Stimulated activated naive CD8-positive, alpha-beta T cell treated with anti-CD3 and anti-CD28 coated beads, Interleukin-15, Interleukin-2, amounts not matched to agents 100 ng/mL and 50 ng/mL, for 24 hours (primary cell): ENCODE measurements around the gene PSEN1.

ENCODE experiments used
- H3K27ac Mint-ChIP-seq: one replicate; pipeline ENCODE4 v1.8.0; 2021; ENCODE audit warnings: mild to moderate bottlenecking, mixed read lengths
- H3K27me3 Mint-ChIP-seq: one replicate; pipeline ENCODE4 v1.8.0; 2021; ENCODE audit warnings: mixed read lengths
- H3K36me3 Mint-ChIP-seq: one replicate; pipeline ENCODE4 v1.8.0; 2021; ENCODE audit warnings: low read depth, mixed read lengths
- H3K4me1 Mint-ChIP-seq: one replicate; pipeline ENCODE4 v1.8.0; 2021; ENCODE audit warnings: low read depth, mixed read lengths
- H3K4me3 Mint-ChIP-seq: one replicate; pipeline ENCODE4 v1.8.0; 2021; ENCODE audit warnings: mild to moderate bottlenecking, mixed read lengths
- H3K9me3 Mint-ChIP-seq: one replicate; pipeline ENCODE4 v1.8.0; 2021; ENCODE audit warnings: mixed read lengths

PSEN1 gene

GRCh38 chr14:73246387-73247150 lies 110.3 kb downstream of the PSEN1 start:
- Mint-ChIP-seq H3K27me3 (peaks cover 42% of the 10 kb centered on the region), H3K9me3 (no peaks in the 10 kb centered on the region), H3K4me3 (peak overlapping the region; percentile 77), H3K27ac (no peak overlapping the region), H3K36me3 (no peaks in the 10 kb centered on the region), H3K4me1 (peaks cover 38% of the 10 kb centered on the region)

GRCh38 chr14:73248108-73248868 lies 112.0 kb downstream of the PSEN1 start:
- H3K27me3 Mint-ChIP-seq = peaks cover 30% of the 10 kb centered on the region
- H3K27ac Mint-ChIP-seq = no peak overlapping the region
- H3K4me1 Mint-ChIP-seq = peaks cover 26% of the 10 kb centered on the region
- no peaks in the 10 kb centered on the region for H3K36me3 Mint-ChIP-seq
- H3K4me3 Mint-ChIP-seq = no peak overlapping the region
- H3K9me3 Mint-ChIP-seq = no peaks in the 10 kb centered on the region

- Mint-ChIP-seq H3K27me3 (peaks cover 23% of the 10 kb centered on the region), H3K4me1 (peaks cover 21% of the 10 kb centered on the region), H3K9me3 (no peaks in the 10 kb centered on the region), H3K36me3 (no peaks in the 10 kb centered on the region), H3K4me3 (no peak overlapping the region), H3K27ac (no peak overlapping the region)
These were observed 112.8 kb downstream of the PSEN1 start for GRCh38 chr14:73249108-73249507.

GRCh38 chr14:73249564-73250316 lies 113.4 kb downstream of the PSEN1 start:
- no peak overlapping the region for H3K4me3 Mint-ChIP-seq
- no peaks in the 10 kb centered on the region for H3K9me3 Mint-ChIP-seq
- no peaks in the 10 kb centered on the region for H3K36me3 Mint-ChIP-seq
- H3K27me3 Mint-ChIP-seq = peaks cover 17% of the 10 kb centered on the region
- H3K27ac Mint-ChIP-seq = no peak overlapping the region
- peaks cover 21% of the 10 kb centered on the region for H3K4me1 Mint-ChIP-seq

- Mint-ChIP-seq H3K36me3 (no peaks in the 10 kb centered on the region), H3K4me3 (no peak overlapping the region), H3K9me3 (no peaks in the 10 kb centered on the region)
These were observed 114.0 kb downstream of the PSEN1 start for GRCh38 chr14:73250317-73250713.

GRCh38 chr14:73250781-73251500 lies 114.6 kb downstream of the PSEN1 start:
- Mint-ChIP-seq H3K27me3 (peaks cover 11% of the 10 kb centered on the region), H3K27ac (no peak overlapping the region), H3K36me3 (no peaks in the 10 kb centered on the region), H3K4me3 (no peak overlapping the region), H3K4me1 (peaks cover 17% of the 10 kb centered on the region), H3K9me3 (no peaks in the 10 kb centered on the region)

More at GRCh38 chr14:73250317-73250713, 114.0 kb downstream of the PSEN1 start:
- Mint-ChIP-seq H3K27me3 (peaks cover 12% of the 10 kb centered on the region), H3K27ac (no peak overlapping the region), H3K4me1 (peaks cover 17% of the 10 kb centered on the region)

GRCh38 chr14:73251516-73252215 lies 115.4 kb downstream of the PSEN1 start:
- no peaks in the 10 kb centered on the region for H3K9me3 Mint-ChIP-seq

GRCh38 chr14:73252491-73253322 lies 116.4 kb downstream of the PSEN1 start:
- Mint-ChIP-seq H3K4me1 (peaks cover 4% of the 10 kb centered on the region), H3K9me3 (no peaks in the 10 kb centered on the region), H3K36me3 (no peaks in the 10 kb centered on the region), H3K27me3 (no peaks in the 10 kb centered on the region), H3K27ac (no peak overlapping the region), H3K4me3 (no peak overlapping the region)

More at GRCh38 chr14:73251516-73252215, 115.4 kb downstream of the PSEN1 start:
- Mint-ChIP-seq H3K27ac (no peak overlapping the region), H3K4me1 (peaks cover 13% of the 10 kb centered on the region), H3K4me3 (no peak overlapping the region), H3K36me3 (no peaks in the 10 kb centered on the region), H3K27me3 (peaks cover 8% of the 10 kb centered on the region)

DNA sequence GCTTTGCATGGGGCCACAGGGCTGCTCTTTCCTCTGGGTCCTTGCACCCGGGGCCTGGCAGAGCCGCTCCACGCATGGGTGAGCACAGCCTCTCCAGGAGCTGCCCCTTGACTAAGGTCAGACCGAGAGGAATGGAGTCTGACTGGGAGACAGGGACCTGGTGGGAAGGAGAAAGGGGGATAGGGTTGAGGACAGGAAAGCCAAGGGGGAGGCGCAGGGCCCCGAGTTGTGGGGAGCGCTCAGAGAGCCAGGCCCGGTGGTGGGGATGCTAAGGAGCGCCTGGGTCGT lies 117.0 kb downstream of the PSEN1 start:
- Mint-ChIP-seq H3K4me1 (peaks cover 9% of the 10 kb centered on the region), H3K27me3 (no peaks in the 10 kb centered on the region), H3K36me3 (no peaks in the 10 kb centered on the region), H3K27ac (no peak overlapping the region), H3K9me3 (no peaks in the 10 kb centered on the region), H3K4me3 (no peak overlapping the region)

- Mint-ChIP-seq H3K36me3 (no peaks in the 10 kb centered on the region), H3K9me3 (no peaks in the 10 kb centered on the region), H3K27me3 (no peaks in the 10 kb centered on the region), H3K4me1 (peaks cover 10% of the 10 kb centered on the region), H3K4me3 (no peak overlapping the region), H3K27ac (no peak overlapping the region)
These were observed 117.4 kb downstream of the PSEN1 start for GRCh38 chr14:73253721-73254120.

- no peaks in the 10 kb centered on the region for H3K27me3 Mint-ChIP-seq
- peaks cover 6% of the 10 kb centered on the region for H3K4me1 Mint-ChIP-seq
- H3K27ac Mint-ChIP-seq = no peak overlapping the region
- H3K36me3 Mint-ChIP-seq = no peaks in the 10 kb centered on the region
- no peaks in the 10 kb centered on the region for H3K9me3 Mint-ChIP-seq
- no peak overlapping the region for H3K4me3 Mint-ChIP-seq
These were observed 118.1 kb downstream of the PSEN1 start for GRCh38 chr14:73254247-73255004.

DNA sequence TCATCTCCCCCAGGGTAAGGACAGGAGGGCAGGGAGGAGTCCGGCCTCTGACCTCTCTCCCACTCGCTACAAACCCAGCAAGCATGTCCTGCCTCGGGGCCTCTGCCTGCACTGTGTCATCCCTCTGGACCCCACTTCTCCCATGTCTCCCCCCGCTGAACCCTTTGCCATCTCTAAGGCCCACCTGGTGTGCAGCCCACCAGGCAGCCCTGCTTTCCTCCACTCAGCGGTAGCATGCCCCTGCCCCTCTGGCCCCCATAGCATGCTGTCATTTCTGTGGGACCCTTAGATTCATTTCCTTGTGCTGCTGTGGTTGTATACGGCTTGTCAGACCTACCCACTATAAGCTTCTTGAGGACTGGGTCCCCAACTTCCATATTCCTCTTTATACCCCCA lies 118.7 kb downstream of the PSEN1 start:
- H3K27ac Mint-ChIP-seq = no peak overlapping the region
- no peaks in the 10 kb centered on the region for H3K27me3 Mint-ChIP-seq
- no peaks in the 10 kb centered on the region for H3K36me3 Mint-ChIP-seq
- H3K4me1 Mint-ChIP-seq = peaks cover 6% of the 10 kb centered on the region
- H3K9me3 Mint-ChIP-seq = no peaks in the 10 kb centered on the region
- H3K4me3 Mint-ChIP-seq = no peak overlapping the region

DNA sequence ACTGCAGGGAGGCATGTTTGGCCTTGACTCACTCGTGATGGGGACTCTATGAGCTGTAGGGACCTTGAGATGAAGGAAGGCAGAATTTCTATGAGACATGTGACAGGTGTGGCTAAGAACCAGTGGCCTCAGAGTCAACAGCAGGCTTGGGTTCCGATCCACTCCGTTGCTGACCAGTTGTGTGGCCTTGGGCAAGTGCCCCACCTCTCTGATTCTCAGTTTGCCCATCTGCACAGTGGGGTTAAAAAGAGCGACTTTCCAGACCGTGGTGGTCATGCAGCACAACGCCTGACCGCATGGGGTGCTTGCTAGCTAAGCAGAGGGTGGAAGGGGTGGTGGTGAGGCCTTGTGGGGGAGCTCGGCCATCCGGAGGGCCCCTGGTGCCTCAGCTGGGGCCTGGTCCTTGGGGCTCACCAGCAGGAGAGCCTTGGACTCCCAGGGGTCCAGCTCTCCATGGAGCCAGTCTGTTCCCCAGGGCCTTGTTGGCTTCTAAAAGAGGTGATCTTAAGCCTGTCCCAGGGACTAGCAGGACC lies 119.5 kb downstream of the PSEN1 start:
- Mint-ChIP-seq H3K36me3 (no peaks in the 10 kb centered on the region), H3K4me1 (peaks cover 6% of the 10 kb centered on the region), H3K27me3 (no peaks in the 10 kb centered on the region), H3K27ac (no peak overlapping the region), H3K9me3 (no peaks in the 10 kb centered on the region), H3K4me3 (no peak overlapping the region)
